Activated gamma-delta T cell treated with Interleukin-2 at 50 U/mL for 16 hours (primary cell): ENCODE measurements around the gene DCAKD.

ENCODE experiments used
- DNase-seq: peaks from one replicate; pipeline ENCODE4 v3.0.0-alpha.2; 2020

Gene DCAKD, protein sequence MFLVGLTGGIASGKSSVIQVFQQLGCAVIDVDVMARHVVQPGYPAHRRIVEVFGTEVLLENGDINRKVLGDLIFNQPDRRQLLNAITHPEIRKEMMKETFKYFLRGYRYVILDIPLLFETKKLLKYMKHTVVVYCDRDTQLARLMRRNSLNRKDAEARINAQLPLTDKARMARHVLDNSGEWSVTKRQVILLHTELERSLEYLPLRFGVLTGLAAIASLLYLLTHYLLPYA

DNA sequence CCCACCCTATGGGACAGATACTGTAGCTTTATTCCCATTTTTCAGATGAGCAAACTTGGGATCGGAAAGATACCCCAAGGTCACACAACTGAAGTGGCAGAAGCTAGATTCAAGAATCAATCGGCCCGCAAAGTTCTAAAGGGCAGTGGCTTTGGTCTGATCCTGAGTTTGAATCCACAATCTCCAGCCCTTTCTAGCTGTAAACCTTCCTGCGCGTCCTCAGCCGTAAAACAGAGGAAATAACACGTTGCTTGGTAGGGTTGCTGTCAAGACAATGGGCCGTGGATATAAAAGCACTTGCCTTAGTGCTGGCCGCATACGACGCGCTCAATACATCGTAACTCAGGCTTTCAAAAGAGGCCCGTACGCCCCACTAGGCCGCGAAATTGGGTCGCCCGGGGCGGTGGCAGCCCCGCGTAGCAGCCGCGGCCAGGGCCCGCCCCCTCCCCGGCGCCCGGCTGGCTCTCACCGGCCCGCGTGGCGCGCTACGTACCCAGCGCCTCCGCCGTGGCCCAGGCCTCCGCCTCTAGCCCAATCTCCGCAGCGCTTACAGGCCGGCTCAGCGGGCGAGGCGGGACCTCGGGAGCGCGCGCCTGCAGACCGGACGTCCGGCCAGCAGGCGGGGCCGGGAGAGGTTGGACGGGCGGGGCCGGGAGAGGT is at the start of gene DCAKD:
DCAKD (minus strand) TSS at position 573 of the 660 bp plus-strand sequence. CDS start 16,747 bp downstream, outside the sequence.
- peak; percentile 87 for DNase-seq

DNA sequence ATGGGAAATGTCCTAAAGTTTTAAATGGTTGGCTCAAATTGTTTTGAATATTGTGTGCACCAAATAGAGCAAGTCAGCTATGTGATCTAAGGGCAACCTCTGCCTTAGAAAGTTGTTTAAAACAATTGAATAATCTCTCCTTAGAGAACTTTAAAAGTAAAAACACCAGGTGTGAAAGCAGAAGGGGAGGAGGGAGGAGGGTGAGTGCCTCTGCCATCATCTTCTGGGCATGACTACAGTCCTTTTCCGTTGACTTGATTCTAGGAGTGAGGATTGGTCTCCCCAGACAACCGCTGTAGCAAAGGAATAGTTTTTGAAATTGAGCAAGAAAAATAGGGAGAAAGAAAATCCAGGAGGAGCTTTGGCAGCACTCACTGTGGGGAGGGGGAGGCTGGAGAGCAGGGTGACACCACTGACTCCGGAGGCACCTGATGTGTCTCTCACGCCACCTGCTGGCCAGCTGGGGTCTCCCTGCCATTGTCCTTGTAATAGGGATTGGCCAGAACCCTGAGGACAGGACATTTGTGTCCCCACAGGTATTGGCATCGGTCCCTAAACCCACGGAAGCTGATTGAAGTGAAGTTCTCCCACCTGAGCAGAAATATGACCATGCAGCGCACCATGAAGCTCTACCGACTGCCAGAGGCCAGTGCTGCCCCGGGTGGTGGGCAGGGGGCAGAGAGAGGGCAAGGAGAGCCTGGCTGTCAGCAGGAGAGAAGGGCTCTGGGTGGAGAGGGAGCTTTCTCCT is 47.6 kb upstream of the DCAKD start:
- peak; percentile 72 for DNase-seq

DNA sequence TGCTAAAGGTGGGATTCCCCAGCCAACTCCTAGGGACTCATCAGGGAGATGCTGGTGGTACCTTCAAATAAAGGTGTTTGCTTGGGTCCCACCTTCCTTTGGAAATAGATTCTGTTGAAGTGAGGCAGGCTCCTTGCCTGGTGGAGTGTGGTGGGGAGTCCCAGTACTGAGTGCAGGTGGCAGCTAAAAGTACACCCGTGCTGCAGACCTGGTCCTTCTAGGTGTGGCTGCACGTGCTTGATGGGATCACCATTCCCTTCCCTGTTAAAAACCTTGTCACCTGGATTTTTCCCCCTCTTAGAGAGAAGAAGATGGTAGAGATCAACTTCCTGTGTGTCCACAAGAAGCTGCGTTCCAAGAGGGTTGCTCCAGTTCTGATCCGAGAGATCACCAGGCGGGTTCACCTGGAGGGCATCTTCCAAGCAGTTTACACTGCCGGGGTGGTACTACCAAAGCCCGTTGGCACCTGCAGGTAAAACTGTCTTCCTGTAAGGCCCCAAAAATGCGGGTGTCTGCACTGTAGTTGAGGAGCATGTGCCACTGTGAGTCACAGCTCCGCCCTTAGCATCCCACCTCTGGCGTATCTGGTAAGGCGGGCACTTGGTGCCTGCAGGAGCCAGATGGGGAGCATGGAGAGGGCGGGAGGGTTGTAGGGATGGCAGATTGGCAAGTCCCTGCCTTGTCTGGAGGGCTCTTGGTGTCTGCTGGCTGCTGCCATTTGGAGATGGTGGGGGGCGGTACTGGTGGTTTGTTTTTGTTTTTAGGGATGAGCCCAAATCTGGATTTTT is 46.8 kb upstream of the DCAKD start:
- no peak for DNase-seq

DNA sequence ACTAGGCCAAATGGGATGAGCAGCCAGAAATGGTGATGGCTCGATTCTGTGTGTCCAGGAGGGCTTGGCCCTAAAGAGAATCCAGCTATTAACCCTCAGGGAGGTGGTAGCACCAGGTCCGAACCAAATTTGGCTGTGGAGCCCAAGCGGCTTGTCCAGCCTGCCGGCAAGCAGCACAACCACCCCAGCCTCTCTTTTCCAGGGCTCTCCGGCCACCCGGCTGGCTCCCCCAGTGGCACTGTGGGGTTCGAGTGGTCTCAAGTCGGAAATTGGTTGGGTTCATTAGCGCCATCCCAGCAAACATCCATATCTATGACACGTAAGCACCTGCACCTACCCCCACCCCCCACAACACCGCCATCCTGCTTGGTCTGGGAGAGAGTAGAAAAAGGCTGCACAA is 45.5 kb upstream of the DCAKD start:
- DNase-seq: no peak

DNA sequence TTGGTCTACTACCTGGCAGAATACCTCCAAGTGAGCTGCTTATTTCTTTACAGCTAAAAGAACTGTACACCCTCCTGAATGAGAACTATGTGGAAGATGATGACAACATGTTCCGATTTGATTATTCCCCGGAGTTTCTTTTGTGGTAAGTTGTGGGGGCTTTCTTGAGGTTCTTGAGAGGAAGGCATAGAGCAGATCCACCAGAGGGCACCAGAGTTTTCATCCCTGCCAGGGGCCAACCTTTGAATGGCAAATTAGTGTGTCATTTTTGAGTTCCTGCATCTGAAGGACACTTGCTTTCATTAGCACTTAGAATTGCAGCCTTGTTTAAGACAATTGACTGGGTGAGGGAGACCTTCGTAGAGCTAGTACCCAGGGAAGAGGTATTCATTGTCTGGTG is 44.7 kb upstream of the DCAKD start:
- no peak for DNase-seq

DNA sequence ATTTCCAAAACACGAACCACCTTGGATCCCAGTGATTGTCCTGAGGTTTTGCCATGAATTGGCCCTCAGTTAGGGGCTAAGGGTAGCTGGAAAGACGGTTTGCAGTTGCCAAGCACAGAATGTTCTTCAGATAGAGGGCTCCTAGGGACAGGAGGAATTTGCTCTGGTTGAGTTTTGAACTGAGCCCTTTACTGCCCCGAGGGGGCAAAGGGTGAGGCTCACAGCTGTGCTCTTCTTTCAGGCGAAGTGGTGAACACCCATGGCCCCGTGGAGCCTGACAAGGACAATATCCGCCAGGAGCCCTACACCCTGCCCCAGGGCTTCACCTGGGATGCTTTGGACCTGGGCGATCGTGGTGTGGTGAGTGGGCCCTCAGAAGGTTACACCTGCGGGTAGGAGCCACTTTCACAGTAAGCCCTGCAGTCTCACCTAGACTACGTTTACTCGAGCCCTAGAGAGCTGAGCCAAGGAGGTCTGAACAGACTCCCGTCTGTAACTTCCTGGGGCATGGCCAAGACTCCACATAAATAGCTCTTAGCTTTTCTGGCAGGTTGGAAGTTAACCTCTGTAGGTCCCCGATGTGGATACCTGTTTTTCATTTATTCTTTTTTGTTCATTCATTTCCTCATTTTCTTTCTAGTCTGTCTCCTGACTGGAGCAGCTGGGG is 42.1 kb upstream of the DCAKD start:
- no peak for DNase-seq

DNA sequence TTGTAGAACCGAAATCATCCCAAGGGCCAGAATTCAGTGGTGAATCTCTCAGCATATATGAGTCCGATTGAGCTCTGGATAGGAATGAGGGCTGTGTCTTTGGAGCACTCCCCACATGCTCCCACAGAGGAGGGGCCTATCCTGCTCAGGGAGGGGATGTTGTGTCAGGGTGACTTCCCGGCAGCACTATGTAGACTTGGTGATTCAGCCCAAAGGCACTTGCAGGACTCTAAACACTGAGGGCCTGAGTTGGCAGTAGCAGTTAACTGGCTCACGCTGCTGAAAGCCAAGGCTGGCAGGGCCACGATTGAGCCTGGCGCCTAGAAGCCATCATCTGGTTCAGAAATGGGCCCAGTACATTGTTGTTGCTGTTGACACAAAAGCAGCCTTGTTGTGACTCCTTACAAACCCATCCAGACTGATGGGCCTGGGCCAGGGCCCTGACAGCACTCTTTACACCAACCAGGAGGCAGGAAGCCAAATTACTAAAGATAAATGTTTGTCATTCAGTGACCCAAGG is 41.5 kb upstream of the DCAKD start:
- no peak for DNase-seq

DNA sequence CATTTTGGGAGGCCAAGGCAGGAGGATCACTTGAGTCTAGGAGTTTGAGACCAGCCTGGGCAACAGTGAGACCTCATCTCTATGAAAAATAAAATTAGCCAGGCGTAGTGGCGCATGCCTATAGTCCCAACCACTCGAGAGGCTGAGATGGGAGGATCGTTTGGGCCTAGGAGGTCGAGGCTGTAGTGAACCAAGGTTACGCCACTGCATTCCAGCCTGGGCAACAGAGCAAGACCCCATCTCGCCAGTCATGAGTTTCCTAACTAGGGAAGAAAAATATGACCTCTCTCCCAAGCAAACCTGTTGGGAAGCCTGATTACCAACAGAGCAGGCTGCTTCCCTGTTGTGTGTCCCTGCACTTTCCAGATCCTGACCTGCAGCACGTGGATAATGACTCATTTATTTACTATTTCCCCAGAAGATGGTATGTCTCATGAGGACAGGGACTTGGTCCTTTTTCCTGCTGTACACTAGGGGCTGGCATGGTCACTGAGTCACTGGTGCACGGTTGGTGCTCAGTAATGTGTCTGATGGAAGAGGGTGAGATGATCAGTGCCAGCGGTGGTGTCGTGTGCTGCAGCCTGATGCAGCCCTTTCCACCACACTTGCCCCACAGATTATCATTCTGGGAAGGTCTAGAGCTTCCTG is 40.5 kb upstream of the DCAKD start:
- no peak for DNase-seq

DNA sequence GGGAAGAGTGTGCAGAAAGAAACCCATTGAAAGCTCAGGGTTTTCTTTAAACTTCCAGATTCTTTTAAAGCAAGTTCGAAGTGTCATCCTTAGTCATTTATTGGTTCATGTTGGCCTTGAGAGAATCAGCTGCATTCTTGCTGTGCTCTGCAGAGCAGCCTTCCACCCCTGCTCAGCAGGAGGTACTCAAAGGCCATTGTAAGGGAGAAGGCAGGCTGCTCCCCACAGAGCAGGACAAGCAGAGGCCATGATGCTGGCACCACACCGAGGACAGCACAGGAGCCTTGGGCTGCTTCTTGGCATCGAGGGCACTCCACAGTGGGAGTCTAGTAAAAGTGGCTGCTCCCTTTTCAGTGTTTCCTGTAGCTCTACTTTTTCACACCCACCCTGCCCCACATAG is 39.3 kb upstream of the DCAKD start:
- DNase-seq: no peak

DNA sequence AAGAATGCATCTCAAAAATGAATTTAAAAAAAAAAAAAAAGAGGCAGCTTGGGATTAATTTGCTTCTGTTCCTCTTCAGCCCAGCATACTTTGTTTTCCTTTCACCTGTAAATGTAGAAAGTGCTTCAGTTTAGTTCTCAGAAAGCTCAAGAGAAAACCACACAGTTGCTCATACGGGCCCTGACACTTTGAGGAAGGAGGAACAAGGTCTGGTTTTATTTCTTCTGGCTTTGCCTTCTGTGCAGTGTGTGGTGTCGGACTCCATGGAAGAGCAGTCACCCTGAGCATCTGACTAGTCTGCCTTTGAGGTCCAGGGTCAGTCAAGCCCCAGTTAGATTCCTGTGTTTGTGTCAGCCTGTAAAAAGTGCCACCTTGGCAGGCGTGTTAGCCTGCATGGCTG is 37.3 kb upstream of the DCAKD start:
- no peak for DNase-seq

DNA sequence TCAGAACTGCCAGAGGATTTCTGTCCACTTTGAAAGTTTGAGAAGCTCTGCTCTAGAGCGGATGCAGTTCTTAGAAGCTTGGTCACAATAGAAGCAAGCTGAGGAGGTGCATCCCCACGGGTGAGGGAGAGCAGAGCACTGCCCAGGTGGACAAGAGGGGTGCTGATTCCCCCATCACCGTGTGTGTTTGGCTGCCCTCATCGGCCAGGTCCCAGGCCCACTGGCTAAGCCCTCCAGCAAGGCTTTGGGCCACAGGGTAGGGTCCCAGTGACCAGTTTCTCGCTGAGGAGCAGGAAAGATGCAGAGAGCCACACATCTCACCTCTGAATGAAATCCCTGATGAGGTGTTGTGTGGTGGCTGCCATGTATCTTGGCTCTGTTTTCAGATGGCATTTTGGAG is 36.5 kb upstream of the DCAKD start:
- no peak for DNase-seq

DNA sequence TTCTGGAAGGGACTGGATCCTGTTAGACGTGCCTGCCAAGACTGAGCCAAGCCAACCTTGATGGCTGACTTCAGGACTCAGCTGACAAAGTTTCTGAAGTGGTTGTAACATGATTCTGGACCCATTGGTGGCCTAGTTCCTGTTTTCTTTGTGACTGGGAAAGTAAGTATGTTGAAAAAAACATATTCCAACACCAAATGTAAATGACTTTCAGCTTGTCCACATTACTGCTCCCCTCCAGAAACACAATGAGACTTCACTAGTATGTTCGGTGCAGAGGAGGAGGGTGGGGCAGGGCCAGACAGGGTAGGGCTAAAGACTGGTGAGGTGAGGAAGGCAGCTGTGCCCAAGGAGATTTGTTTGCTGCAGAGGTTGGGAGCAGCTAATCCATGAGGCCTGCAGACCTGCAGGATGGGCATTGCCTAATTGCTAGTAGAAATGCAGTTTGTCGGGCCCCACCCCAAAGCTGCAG is 36.1 kb upstream of the DCAKD start:
- no peak for DNase-seq

DNA sequence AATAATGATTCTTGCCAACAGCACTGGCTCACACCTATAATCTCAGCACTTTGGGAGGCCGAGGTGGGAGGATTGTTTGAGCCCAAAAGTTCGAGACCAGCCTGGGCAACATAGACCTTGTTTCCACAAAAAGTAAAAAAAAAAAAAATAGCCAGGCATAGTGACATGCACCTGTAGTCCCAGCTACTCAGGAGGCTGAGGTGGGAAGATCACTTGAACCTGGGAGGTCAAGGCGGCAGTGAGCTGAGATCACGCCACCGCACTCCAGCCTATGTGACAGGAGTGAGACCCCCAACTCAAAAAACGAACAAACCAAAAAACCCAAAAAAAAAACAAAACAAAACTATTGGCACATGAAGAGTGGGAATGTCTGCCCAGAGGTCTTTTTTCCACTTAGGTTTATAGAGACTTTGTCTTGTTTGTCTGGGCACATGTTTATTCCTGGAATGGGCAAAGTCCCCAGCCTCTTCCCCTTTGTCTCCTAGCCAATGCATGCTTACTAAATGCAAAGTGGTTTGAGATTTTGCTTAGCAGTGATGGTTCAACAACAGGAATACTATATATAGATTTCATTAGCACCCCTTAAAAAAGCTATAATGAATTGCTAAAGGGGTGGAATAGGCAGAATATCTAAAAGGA is 35.6 kb upstream of the DCAKD start:
- no peak for DNase-seq

DNA sequence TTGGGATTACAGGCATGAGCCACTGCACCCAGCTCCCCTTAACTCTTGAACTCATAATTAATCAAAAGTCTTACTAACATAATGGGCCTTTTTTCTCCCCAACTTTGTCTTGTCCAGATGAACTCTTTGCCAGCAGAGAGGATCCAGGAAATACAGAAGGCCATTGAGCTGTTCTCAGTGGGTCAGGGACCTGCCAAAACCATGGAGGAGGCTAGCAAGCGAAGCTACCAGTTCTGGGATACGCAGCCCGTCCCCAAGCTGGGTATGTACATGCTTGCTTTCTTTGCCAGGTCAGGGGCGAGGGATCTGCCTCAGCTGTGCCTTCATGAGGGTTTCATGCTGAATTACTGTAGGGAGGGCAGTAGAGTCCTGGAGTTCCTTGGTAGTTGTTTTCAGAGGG is 35.0 kb upstream of the DCAKD start:
- no peak for DNase-seq

DNA sequence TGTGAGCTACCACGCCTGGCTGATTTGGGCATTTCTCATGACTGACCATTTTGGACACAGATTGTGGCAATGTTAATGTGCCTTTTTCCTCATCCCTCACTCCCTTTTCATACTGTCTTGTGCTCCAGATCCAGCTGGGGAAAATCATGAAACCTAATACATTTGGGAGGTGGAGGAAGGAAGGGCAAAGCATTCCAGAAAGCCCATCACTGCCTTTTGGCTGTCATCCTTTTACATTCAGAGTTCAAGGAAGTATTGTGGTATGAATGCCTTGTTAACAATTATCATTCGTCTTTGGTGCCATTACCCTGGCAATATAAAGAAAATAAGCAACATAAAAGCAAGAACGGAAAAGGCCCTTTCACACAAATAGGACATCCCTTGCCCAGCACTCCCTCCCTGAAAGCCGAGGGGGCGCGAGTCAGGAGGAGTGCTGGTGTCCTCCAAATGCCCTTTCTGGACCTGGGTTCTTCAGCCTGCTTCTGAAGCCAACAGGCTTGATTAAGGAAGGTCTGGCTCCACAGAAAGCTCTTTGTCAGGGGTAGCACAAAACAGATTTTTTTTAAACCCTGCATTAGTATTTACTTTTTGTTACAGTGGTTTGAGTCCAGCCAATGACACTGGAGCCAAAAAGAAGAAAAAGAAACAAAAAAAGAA is 29.7 kb upstream of the DCAKD start:
- DNase-seq: no peak

DNA sequence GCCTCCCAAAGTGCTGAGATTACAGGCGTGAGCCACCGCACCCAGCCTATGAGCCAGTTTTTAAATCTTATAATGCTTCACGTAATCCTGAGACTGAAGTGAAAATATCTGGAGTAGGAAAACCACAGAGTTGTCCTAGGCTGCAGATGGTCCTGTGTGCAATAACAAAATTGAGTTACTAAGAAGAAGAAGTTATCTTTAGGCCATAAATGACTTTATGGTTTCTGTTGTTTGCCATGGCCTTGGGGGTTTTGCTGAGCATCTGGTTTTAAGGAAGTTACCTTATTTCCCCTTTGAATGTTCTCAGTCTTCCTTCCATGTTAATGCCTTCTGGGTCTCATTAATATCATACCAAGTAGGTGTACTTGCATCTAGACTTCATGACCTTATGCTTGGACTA is 26.2 kb upstream of the DCAKD start:
- DNase-seq: no peak

DNA sequence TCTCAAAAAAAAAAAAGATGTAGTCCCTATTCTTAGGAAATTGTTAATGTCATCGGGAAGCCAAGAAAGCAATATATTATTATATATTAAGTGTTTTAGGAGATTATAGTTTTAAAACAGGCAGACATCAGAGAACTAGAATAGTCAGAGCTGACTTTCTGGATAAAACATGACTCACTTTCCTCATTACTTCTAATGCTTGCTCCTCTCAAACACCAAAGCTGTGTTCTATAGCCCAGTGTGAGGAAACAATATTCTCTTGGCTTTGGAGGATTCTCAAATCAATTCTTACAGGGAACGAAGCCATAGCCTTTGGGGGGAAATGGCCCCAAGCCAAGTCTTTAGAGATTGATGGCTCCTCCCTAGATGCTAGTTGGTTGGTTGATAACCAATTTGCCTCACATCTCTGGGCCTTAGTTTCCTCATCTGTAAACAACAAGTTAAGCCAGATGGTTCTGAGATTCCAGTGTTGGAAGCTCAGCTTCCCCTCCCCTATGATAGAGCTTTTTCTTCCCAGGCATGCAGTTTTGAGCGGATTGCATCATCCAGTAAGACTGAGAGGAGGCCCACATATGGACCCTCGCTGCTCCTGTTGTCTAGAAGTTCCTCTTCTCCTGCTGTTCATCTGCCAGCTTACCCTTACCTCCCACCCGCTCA is 22.1 kb upstream of the DCAKD start:
- DNase-seq: no peak

DNA sequence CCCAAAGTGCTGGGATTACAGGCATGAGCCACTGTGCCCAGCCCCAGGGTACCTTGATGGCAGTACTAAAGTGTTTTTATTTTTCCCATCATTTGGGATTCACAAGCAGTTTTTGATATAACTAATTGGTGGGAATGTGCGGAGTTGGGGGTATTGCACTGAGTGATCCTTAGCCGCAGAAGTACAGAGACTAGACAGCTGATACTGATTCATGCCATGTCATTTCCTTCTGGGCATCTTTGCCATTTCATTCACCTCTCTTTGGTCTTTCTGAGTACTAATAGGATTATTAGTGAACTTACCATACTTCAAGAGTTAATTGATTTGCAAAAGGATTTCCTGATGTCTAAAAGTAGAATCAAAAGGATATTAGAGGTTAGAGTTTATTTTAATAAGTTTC is 19.4 kb upstream of the DCAKD start:
- no peak for DNase-seq

DNA sequence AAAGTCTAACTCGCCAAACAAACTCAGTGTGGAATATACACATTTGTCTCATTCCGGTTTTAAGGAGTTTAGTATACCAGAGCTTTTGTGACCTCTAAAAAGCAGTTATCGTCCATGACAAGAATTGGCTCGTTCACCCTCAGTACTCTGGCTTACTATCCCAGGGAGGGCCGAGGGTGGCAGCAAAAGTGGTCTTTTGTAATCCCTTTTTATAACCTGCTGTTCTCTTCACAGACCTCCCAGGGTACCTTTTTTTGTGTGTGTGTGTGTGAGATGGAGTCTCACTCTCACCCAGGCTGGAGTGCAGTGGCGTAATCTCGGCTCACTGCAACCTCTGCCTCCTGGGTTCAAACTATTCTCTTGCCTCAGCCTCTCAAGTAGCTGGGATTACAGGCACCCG is 18.6 kb upstream of the DCAKD start:
- DNase-seq: no peak

DNA sequence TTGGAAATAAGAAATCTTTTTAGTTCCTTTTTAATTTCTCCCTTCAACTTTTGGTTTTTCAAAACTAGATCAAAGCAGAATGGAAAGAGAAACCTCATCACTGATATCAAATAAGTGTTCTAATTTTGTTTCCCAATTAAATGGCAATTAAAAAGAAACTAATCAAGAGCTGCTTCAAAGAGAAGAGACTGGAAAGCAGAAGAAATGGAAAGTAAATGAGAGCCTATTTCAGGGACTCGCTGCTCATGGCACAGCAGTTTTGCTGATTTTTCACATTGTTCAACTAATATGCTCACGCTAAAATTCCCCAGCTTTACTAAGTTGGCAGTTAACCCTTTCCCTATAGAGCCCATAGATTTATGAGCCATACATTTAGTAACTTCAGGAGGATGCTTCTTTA is 16.2 kb upstream of the DCAKD start:
- no peak for DNase-seq
